H1 (cell line): ENCODE measurements around the gene GALNT1. TPM values are rescaled to one million over a fixed set of nuclear protein-coding genes. Genes with fewer than 3 reads are reported as not detected.

Source experiments
- CTCF ChIA-PET: fragments of 300-600 bp; sonication (Branson Sonifier 250); formaldehyde crosslinking; loops from one replicate; lab custom pipeline; 2021; ENCODE audit not compliant: partially characterized antibody; lab: Charles Lee
- POLR2A ChIA-PET: fragments of 300-600 bp; sonication (Branson Sonifier 250); formaldehyde crosslinking; loops from one replicate; lab custom pipeline; 2021; ENCODE audit warnings: inconsistent platforms; ENCODE audit not compliant: partially characterized antibody; lab: Charles Lee
- DNase-seq, 2 experiments: peaks; one replicate each; pipeline versions ENCODE4 v3.0.0 to v3.0.0-alpha.2; 2010 to 2022; ENCODE audit warnings: low spot score in 2 of 2, low read depth in 1 of 2, mixed read lengths in 1 of 2
- FAIRE-seq: peaks from 2 replicates; lab custom pipeline; 2011; peaks lifted over from hg19 to GRCh38; lab: Jason Lieb, UNC
- H2AFZ ChIP-seq: 2 replicates; pipeline ENCODE4 v1.8.1; 2012; ENCODE audit warnings: low read length, inconsistent platforms
- H2AK5ac ChIP-seq: 2 replicates; pipeline ENCODE4 v1.6.1; 2013; ENCODE audit warnings: low read depth, low read length
- H2BK120ac ChIP-seq: replicated peaks from 2 replicates; pipeline ENCODE3; 2013; ENCODE audit warnings: low read depth, low read length, inconsistent platforms
- H2BK12ac ChIP-seq: 2 replicates; pipeline ENCODE4 v1.6.1; 2013; ENCODE audit warnings: low read depth, low read length
- H2BK15ac ChIP-seq: 2 replicates; pipeline ENCODE4 v1.6.1; 2013; ENCODE audit warnings: low read length
- H2BK20ac ChIP-seq: 2 replicates; pipeline ENCODE4 v1.6.1; 2013; ENCODE audit warnings: low read length
- H2BK5ac ChIP-seq: 2 replicates; pipeline ENCODE4 v1.6.1; 2013; ENCODE audit warnings: low read depth, low read length
- H3K14ac ChIP-seq: 2 replicates; pipeline ENCODE4 v1.6.1; 2013; ENCODE audit warnings: inconsistent platforms; ENCODE audit not compliant: insufficient read length
- H3K18ac ChIP-seq: 2 replicates; pipeline ENCODE4 v1.6.1; 2013; ENCODE audit warnings: low read length; ENCODE audit errors: extremely low read depth
- H3K23ac ChIP-seq: 2 replicates; pipeline ENCODE4 v1.6.1; 2013; ENCODE audit warnings: inconsistent platforms; ENCODE audit not compliant: insufficient read length
- H3K23me2 ChIP-seq: 2 replicates; pipeline ENCODE4 v1.6.1; 2013; ENCODE audit warnings: low read depth, low read length
- H3K27ac ChIP-seq: 2 replicates; pipeline ENCODE4 v1.6.1; 2011; ENCODE audit warnings: low read depth, low read length, inconsistent platforms
- H3K27me3 ChIP-seq, 4 experiments: replicated peaks in 1 of 4; 1 replicate in 1 of 4; 2 replicates in 3 of 4; pipeline versions ENCODE4 v1.6.1 to v1.8.1; 2011 to 2013; ENCODE audit warnings: low read length in 3 of 4, mild to moderate bottlenecking in 3 of 4, inconsistent platforms in 2 of 4, mixed read lengths in 2 of 4, moderate library complexity in 1 of 4; ENCODE audit not compliant: control insufficient read depth in 3 of 4, insufficient read depth in 3 of 4; ENCODE audit errors: extremely low read depth in 1 of 4
- H3K36me3 ChIP-seq, 4 experiments: 2 replicates each; pipeline versions ENCODE4 v1.6.1 to v1.8.1; 2011 to 2013; ENCODE audit warnings: mild to moderate bottlenecking in 4 of 4, low read length in 3 of 4, moderate library complexity in 2 of 4, control low read depth in 1 of 4, inconsistent platforms in 1 of 4; ENCODE audit not compliant: insufficient read depth in 4 of 4, control insufficient read depth in 2 of 4
- H3K4ac ChIP-seq: replicated peaks from 2 replicates; pipeline ENCODE3; 2013; ENCODE audit warnings: low read length, low read depth, mixed read lengths, inconsistent platforms; ENCODE audit not compliant: insufficient read length
- H3K4me1 ChIP-seq, 4 experiments: replicated peaks in 1 of 4; 1 replicate in 1 of 4; 2 replicates in 3 of 4; pipeline versions ENCODE4 v1.6.1 to v1.8.1; 2011 to 2013; ENCODE audit warnings: low read length in 3 of 4, inconsistent platforms in 2 of 4, mixed read lengths in 1 of 4; ENCODE audit not compliant: insufficient read depth in 4 of 4, control insufficient read depth in 3 of 4
- H3K4me2 ChIP-seq, 2 experiments: 2 replicates each; pipeline versions ENCODE4 v1.6.1 to v1.8.1; 2011 to 2013; ENCODE audit warnings: low read depth in 2 of 2, low read length in 2 of 2, control low read depth in 1 of 2, inconsistent platforms in 1 of 2, mild to moderate bottlenecking in 1 of 2; ENCODE audit not compliant: insufficient read depth in 1 of 2
- H3K4me3 ChIP-seq, 4 experiments: fragments of 200-600, 300-600 bp in 1 of 4; sonication (generic), shearing (Covaris generic), sonication (Bioruptor Twin) in 1 of 4; 2 replicates each; pipeline versions ENCODE4 v1.5.1 to v1.8.1; 2011 to 2016; ENCODE audit warnings: low read length in 4 of 4, low read depth in 3 of 4, control low read depth in 2 of 4, inconsistent platforms in 2 of 4, mild to moderate bottlenecking in 2 of 4, mixed read lengths in 1 of 4, moderate library complexity in 1 of 4; ENCODE audit not compliant: insufficient read depth in 2 of 4; ENCODE audit errors: extremely low read depth in 1 of 4
- H3K56ac ChIP-seq: replicated peaks from 2 replicates; pipeline ENCODE3; 2013; ENCODE audit warnings: low read depth, mild to moderate bottlenecking, mixed read lengths, low read length, inconsistent platforms; ENCODE audit not compliant: insufficient read length
- H3K79me1 ChIP-seq: 2 replicates; pipeline ENCODE4 v1.6.1; 2013; ENCODE audit warnings: low read depth, low read length, control low read depth
- H3K79me2 ChIP-seq, 2 experiments: 2 replicates each; pipeline versions ENCODE4 v1.6.1 to v1.8.1; 2012 to 2013; ENCODE audit warnings: low read length in 2 of 2, mild to moderate bottlenecking in 2 of 2, inconsistent platforms in 1 of 2; ENCODE audit not compliant: insufficient read depth in 2 of 2, control insufficient read depth in 1 of 2
- H3K9ac ChIP-seq, 4 experiments: replicated peaks in 1 of 4; 1 replicate in 1 of 4; 2 replicates in 3 of 4; pipeline versions ENCODE4 v1.6.1 to v1.8.1; 2011 to 2013; ENCODE audit warnings: low read depth in 3 of 4, low read length in 3 of 4, control low read depth in 2 of 4, mild to moderate bottlenecking in 2 of 4, moderate library complexity in 2 of 4, inconsistent platforms in 1 of 4; ENCODE audit errors: extremely low read depth in 1 of 4
- H3K9me3 ChIP-seq, 2 experiments: 2 replicates each; pipeline versions ENCODE4 v1.6.1 to v1.8.1; 2012 to 2013; ENCODE audit warnings: mild to moderate bottlenecking in 2 of 2, moderate library complexity in 2 of 2, control low read depth in 1 of 2, inconsistent platforms in 1 of 2, low read depth in 1 of 2, low read length in 1 of 2, mixed read lengths in 1 of 2; ENCODE audit not compliant: insufficient read depth in 2 of 2
- H4K20me1 ChIP-seq, 2 experiments: replicated peaks in 1 of 2; 2 replicates each; pipeline versions ENCODE3 to v1.8.1; 2011 to 2013; ENCODE audit warnings: inconsistent platforms in 2 of 2, low read length in 2 of 2, mild to moderate bottlenecking in 1 of 2; ENCODE audit not compliant: insufficient read depth in 2 of 2, control insufficient read depth in 1 of 2
- H4K5ac ChIP-seq: 2 replicates; pipeline ENCODE4 v1.6.1; 2013; ENCODE audit warnings: low read length, low read depth, mixed read lengths, inconsistent platforms; ENCODE audit not compliant: insufficient read length
- H4K8ac ChIP-seq: 2 replicates; pipeline ENCODE4 v1.8.0; 2013; ENCODE audit warnings: mild to moderate bottlenecking, moderate library complexity, low read length, inconsistent platforms; ENCODE audit not compliant: insufficient read depth; ENCODE audit errors: extremely low read depth
- H4K91ac ChIP-seq: replicated peaks from 2 replicates; pipeline ENCODE3; 2013; ENCODE audit warnings: low read length, mixed read lengths, inconsistent platforms; ENCODE audit not compliant: insufficient read length
- BRCA1 ChIP-seq: IDR thresholded peaks from 2 replicates; pipeline ENCODE4 v1.6.1; 2012; ENCODE audit warnings: low read depth, low read length, improper control_type of control experiment
- TAF1 ChIP-seq: IDR thresholded peaks from 2 replicates; pipeline ENCODE4 v1.6.1; 2011; ENCODE audit warnings: mild to moderate bottlenecking, low read depth, low read length
- TAF7 ChIP-seq: optimal IDR thresholded peaks from 2 replicates; pipeline ENCODE3; 2011; ENCODE audit warnings: low read depth, mild to moderate bottlenecking, inconsistent platforms, low read length, moderate library complexity, borderline replicate concordance
- polyA plus RNA-seq, 7 experiments: library from polyadenylated mRNA; depleted of rRNA in 3 of 7; stranded (reverse) in 5 of 7; unstranded in 2 of 7; fragments of >200 nt in 5 of 7; fragments of 200-250 nt in 2 of 7; gene quantifications; 1 replicate in 5 of 7; 2 replicates in 1 of 7; 4 replicates in 1 of 7; pipeline versions ENCODE4 v1.2.1 to v1.2.3, GENCODE V29; 2011 to 2013; ENCODE audit warnings: missing spikeins in 2 of 7, mixed read lengths in 2 of 7
- total RNA-seq: library from RNA; stranded (reverse); fragmentation: NEBNext Ultra II Directional; extraction: Animal tissue kit (Norgen Biotek cat#: 25700); gene quantifications from 2 replicates; pipeline ENCODE4 v1.2.1, GENCODE V29; 2021

The GALNT1 gene
- total and polyA plus RNA-seq, 2 of the 8 experiments (the other 6 are each of a cell fraction or from before 2014, with no cell fraction given) = 22.4 to 101 TPM

DNA sequence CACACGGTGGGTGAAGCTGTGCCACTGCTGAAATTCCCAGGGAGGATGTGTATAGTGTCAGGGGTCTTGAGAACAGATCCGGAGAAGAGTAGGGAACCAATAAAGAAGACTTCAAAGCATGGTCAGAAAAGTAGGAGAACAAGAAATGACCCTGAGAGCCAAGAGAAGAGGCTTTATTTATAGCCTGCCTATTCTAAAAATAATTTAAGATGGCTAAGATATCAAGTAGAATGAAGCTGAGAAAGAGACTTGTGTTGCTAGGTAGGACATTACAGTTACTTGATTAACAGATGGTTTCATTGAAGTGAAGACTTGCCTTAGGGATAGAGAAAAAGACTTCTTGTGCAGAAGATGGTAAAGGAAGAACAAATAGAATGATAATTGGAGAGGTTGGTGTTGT, 43.7 kb downstream of the GALNT1 start (continued):
- TF ChIP-seq TAF1 = no peak
- TF ChIP-seq BRCA1 = no peak

DNA sequence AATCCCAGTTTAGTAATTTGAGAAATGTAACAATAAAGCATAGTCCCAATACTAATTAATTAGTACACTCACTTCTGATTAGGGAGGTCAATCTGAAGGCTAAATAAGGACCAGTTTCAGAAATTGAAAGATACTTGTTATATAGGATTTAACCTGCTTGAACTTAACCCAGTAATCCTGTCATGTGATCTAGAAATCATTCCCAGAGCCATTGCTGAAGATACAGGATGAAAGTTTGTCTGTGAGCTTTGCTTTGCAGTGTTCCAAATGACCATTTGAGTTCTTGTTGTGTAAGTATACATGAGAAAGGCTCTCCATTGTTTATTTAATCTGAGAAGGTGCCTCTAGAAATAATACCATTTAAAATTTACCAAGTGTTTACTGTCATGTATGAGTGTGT, 52.2 kb downstream of the GALNT1 start:
- H2AK5ac ChIP-seq = no peak overlapping the region
- no peaks in the 10 kb centered on the region for H4K20me1 ChIP-seq
- no peak overlapping the region for H2BK15ac ChIP-seq
- H2BK12ac ChIP-seq = no peak overlapping the region
- H3K79me1 ChIP-seq = no peaks in the 10 kb centered on the region
- H3K9ac ChIP-seq = no peak overlapping the region
- H3K23me2 ChIP-seq = no peaks in the 10 kb centered on the region
- no peaks in the 10 kb centered on the region for H3K27me3 ChIP-seq
- H3K79me2 ChIP-seq = no peaks in the 10 kb centered on the region; a peak in 1 of 4 replicates
- no peak overlapping the region for H2BK120ac ChIP-seq
- no peak overlapping the region for H4K8ac ChIP-seq
- H3K4me2 ChIP-seq = no peak overlapping the region
- no peak overlapping the region for H4K5ac ChIP-seq
- CTCF ChIA-PET = no interaction called here
- DNase-seq = no peak
- POLR2A ChIA-PET = no interaction called here
- no peak overlapping the region for H3K23ac ChIP-seq
- H4K91ac ChIP-seq = no peak overlapping the region
- no peaks in the 10 kb centered on the region for H3K4me1 ChIP-seq
- H3K4ac ChIP-seq = no peak overlapping the region
- no peak overlapping the region for H2AFZ ChIP-seq
- FAIRE-seq = no peak
- peaks cover 0 to 13% (median 0%) of the 10 kb centered on the region in 4 experiments; a peak in 1 of 8 replicates for H3K36me3 ChIP-seq
- H3K4me3 ChIP-seq = no peak overlapping the region
- no peak overlapping the region for H3K27ac ChIP-seq
- no peak overlapping the region for H3K56ac ChIP-seq
- H3K14ac ChIP-seq = no peak overlapping the region
- no peak for TF ChIP-seq TAF7
- TF ChIP-seq, all 59 proteins: peak for 0
- Histone ChIP-seq H3K18ac (no peak overlapping the region), H2BK5ac (no peak overlapping the region), H3K9me3 (peaks cover 3 to 4% of the 10 kb centered on the region in 2 experiments; a peak in 3 of 4 replicates), H2BK20ac (no peak overlapping the region)
